Left lobe of liver (tissue), 2 donors: Measurements from ENCODE around the gene PRKX. TPM values are rescaled to one million over a fixed set of nuclear protein-coding genes. Genes with fewer than 3 reads are reported as not detected.
"Not testable (repeated sequence)": the region's sequence is repeated elsewhere in the genome, so short reads cannot be mapped to it uniquely, and the experiment has no call there.

ENCODE experiments used
- ATAC-seq: fragments of 200-7000 bp; cut with Tn5 transposase; one replicate; pipeline ENCODE4 v1.9.1; 2020; ENCODE audit warnings: mild to moderate bottlenecking, moderate library complexity
- DNase-seq: peaks from one replicate; pipeline ENCODE4 v3.0.0-alpha.2; 2020; ENCODE audit warnings: low spot score
- total RNA-seq: library from RNA; stranded (reverse); gene quantifications from one replicate; pipeline ENCODE4 v1.2.1, GENCODE V29; 2021
- donor health status: DM: no; HTN: no; CAD: no; lungs with moderate emphysema.
- donor health status: DM: no; HTN: yes; CAD: no.

The PRKX gene
- total RNA-seq, 1 donor from 2014 or later = 1.6 TPM

DNA sequence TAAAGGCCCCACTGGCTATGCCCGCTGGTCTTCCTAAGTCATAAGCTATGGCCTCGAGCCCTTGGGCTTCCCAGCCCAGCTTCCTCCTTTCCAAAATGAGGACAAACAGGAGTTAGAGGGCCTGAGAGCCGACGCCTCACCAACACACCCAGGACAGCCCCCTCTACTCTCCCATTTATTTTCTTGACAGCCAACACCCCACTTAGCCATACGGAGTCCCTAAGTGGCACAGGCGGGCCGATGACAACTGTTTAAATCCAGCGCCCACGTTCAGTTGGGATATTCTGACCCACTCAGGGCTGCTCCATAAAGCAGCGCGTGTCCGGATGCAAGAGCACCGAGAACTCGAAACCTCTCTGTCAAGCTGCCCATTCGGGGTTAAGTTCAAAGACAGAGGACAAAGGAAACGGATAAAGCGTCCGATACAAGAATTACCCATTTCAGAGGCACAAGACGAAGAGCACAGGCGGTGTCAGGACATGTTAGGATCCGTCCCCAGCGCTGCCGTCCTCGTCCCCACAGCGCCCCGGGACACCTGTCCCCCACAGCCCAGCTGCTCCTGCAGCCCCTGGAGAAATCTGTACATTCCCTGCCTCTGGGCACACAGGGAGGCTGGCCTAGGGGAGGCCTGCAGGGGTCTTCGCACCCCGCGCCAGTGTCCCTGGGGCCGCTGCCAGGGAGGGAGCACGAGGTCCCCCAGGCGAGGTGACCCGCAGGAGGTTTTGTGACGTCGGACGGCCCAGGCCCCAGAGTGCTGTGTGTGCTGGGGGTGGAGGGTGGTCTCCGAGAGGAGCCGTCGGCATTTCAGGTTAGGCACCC is 1.2 kb downstream of the PRKX start:
- no peak for DNase-seq
- no peak for ATAC-seq

DNA sequence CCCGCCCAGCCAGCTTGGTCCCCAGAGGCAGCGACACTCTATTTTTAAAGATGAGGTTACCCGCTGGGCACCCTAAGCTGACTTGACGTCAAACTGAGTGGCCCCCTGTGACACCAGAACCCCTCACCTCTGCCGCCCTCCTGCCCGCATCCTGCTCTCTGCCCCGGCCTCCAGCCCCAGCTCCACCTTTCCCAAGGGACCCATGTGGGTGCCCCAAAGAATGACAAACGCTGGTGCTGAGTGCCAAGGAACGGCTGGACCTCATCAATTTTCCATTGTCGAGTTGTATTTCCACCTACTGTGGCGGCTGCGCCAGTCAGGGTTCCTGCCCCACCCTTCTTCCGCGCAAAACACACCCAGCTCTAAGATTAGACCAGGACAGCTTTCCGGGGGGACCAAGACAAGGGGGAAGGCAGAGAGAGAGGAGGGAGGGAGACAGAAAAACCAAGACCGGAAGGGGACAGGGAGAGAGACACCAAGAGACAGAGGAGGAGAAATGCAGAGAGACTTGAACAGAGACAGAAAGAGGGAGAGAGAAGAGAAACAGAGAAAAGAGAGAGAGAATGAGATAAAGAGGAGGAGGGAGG is 2.0 kb downstream of the PRKX start:
- no peak for ATAC-seq
- DNase-seq = no peak

DNA sequence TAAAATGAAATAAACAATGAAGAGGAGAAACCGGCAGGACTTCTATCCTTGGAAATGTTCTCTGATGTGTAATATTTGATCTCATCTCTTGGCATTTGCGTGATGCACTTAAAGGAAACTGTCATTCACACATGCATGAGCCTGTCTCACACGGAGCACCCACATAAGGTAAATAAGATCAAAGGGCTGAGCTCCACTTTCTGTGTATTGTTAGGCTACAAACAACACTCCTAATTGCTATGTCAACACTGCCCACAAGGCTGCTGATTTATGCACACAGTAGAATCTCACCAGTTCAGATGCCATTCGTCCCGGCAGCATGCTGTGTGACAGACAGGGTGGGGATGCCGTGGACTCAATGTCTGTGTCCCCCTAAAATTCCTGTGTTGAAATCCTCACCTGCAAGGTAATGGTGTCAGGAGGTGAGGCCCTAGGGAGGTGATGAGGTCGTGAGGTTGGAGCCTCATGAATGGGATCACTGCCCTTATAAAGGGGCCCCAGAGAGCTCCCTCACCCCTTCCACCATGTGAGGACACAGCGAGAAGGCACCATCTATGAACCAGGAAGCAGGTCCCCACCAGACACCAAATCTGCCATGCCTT is 5.7 kb downstream of the PRKX start:
- not testable (repeated sequence) for DNase-seq, ATAC-seq

- no peak for DNase-seq
- ATAC-seq = no peak
These were observed 7.0 kb downstream of the PRKX start for GRCh38 chrX:3706481-3706880.

GRCh38 chrX:3703251-3703650 is 10.2 kb downstream of the PRKX start:
- DNase-seq, ATAC-seq: not testable (repeated sequence)

DNA sequence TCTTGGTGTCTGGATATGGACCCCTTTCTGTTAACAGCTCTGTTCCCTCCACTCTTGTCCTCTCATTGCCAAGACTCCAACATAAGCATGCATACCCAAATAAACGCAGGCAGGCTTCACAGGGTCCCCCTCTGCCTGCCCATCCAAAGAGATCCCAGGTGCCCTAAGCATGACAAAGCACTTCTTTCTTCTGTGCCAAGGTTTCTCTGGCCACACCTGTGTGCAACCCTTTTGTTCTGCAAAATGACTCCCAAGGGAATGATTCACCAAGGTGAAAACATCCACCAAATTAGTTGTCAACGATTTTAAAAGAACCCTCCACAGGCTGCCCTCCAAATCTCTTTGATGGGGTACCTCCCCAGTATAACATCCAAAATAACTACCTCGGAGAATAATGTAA is 11.4 kb downstream of the PRKX start:
- DNase-seq, ATAC-seq: not testable (repeated sequence)

- not testable (repeated sequence) for ATAC-seq, DNase-seq
These were observed 12.0 kb downstream of the PRKX start for GRCh38 chrX:3701445-3701928.

DNA sequence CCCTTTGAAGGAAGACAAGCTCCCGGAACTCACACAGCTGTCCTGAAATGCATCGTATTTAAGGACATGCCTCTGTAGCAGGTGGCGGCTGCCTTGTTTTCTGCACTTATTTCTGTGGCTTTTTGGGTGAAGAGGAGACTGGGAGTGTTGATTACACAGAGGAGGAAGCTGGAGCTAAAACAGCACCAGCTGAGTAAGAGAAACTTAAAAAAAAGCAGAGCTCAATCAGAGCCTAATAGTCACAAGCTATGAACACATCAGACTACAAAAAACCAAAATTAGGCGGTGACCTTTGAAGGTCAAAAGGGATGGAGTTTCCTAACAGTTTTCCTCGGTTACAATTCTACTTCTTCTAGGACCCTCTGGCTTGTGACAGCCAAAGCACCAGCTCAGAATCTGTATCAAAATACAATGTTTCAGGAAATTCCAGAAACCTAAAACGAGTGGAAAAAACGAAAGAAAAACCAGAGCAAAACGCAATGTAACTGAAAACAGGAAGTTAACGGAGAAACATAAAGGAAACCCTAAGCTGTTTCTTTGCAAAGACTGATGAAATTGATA is 13.5 kb downstream of the PRKX start:
- DNase-seq = no peak
- no peak for ATAC-seq

GRCh38 chrX:3697701-3698279 is 15.7 kb downstream of the PRKX start:
- DNase-seq (no peak), ATAC-seq (no peak)

GRCh38 chrX:3697220-3697684 is 16.2 kb downstream of the PRKX start:
- no peak for DNase-seq

GRCh38 chrX:3695536-3695935 is 17.9 kb downstream of the PRKX start:
- ATAC-seq (no peak), DNase-seq (no peak)

More at GRCh38 chrX:3697220-3697684, 16.2 kb downstream of the PRKX start:
- no peak for ATAC-seq

DNA sequence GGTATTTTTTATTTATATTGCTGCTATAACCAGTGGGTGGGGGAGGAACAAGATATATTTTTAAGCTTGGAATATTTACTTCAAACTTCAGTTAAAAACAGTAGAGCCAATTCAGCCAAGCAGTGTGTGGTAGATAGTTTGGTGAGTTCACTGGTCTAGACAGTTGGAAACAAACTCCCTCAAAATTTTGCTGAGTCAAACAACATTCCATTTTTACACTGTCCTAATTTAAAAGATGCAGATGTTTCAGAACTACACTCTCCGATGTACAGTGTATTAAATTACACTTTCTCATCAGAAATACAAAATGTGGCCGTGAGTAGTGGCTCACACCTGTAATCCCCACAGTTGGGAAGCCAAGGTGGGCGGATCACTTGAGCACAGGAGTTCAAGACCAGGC is 23.3 kb downstream of the PRKX start:
- ATAC-seq = no peak
- DNase-seq = no peak

DNA sequence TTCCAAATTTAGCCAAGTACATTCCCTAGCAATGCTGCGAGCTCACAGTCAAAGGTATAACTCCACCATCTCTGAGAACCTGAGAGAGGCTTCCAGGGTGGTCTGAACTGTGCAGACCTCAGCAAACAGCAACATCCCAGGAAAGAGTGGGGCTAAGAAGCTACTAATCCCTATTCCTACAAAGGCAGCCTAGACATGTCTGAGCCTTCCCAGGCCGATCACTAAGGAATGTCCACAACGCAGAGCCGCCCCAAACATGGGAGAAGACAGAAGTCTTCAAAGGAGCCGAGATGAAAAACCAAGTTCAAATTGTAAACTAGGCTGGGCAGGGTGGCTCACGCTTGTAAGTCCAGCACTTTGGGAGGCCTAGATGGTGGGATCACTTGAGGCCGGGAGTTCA is 30.2 kb downstream of the PRKX start:
- not testable (repeated sequence) for ATAC-seq, DNase-seq

DNA sequence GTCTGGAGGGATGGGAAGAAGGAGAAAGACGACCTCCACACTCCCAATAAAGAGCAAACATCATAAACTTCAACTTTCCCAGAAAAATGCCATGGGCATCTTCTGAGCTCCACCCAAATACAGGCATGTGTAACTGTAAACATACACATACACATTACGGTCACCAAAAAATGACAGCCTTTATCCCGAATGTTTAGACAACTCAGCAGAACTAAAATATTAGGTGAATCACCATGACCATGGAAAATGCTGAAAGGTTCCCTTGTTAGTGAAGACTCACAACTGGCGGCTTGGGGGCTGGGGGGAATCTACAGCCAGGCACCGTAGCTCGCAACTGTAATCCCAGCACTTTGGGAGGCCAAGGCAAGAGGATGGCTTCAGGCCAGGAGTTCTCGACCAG is 33.0 kb downstream of the PRKX start:
- DNase-seq = no peak
- no peak for ATAC-seq

DNA sequence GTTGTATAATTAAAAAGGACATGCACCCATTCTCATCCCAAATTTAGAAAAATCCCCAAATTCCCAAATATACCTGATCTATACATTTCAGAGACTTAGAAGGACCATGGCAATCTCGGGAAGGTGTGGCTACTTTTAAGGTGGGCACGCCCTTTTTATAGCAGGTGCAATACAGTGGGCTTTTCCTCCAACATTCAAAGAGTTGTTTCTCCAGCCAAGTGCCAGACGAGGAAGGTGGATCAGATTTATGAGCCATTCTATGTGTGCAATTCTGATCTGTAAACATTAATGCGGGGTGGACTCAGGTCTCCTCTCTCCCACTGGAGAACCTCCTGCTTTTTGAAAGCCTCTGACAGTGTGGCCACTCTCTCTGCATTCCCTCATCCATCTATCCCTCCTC is 33.8 kb downstream of the PRKX start:
- no peak for DNase-seq
- no peak for ATAC-seq

- DNase-seq = no peak
- no peak for ATAC-seq
These were observed 35.1 kb downstream of the PRKX start for GRCh38 chrX:3678328-3678727.

GRCh38 chrX:3674881-3675280 is 38.6 kb downstream of the PRKX start:
- ATAC-seq (no peak), DNase-seq (no peak)

GRCh38 chrX:3669841-3670475 is 43.5 kb downstream of the PRKX start:
- no peak for DNase-seq

DNA sequence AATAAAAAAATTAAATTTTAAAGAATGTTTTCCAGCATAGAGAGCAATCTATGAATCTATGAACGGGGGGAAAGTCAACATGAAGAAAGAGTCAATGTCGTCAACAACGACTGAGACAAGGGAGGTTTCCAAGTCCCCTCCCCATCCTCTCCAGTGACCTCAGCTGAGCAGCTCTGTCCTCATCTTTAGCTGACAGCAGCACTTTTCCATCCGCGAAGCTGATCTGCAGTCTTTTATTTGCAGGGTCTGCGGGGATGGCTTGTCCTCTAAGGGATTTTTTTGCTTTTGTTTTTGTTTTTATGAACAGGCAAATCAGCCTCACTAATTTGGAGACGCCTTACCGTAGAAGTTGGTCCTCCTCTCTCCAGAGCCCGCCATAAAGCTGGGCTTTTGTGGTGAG is 46.5 kb downstream of the PRKX start:
- no peak for DNase-seq
- no peak for ATAC-seq

More at GRCh38 chrX:3669841-3670475, 43.5 kb downstream of the PRKX start:
- no peak for ATAC-seq

- DNase-seq = no peak
- ATAC-seq = no peak
These were observed 48.5 kb downstream of the PRKX start for GRCh38 chrX:3664921-3665320.
